Right cardiac atrium (tissue), 5 donors: ENCODE data around the gene S100A1. TPM values are rescaled to one million over a fixed set of nuclear protein-coding genes. Genes with fewer than 3 reads are reported as not detected.

ENCODE experiments used
- ATAC-seq, 2 donors: fragments of 200-7000 bp; cut with Tn5 transposase; one replicate each; pipeline versions ENCODE4 v1.8.0 to v1.9.1; 2020; ENCODE audit warnings: moderate library complexity in 2 of 2, mild to moderate bottlenecking in 1 of 2
- DNase-seq, 3 donors: peaks; one replicate each; pipeline ENCODE4 v3.0.0-alpha.2; 2020
- H3K27ac ChIP-seq: one replicate; pipeline ENCODE4 v1.5.1; 2013; ENCODE audit warnings: mild to moderate bottlenecking, low read length, control low read depth, moderate library complexity
- H3K27me3 ChIP-seq: one replicate; pipeline ENCODE4 v1.6.1; 2013; ENCODE audit not compliant: control insufficient read depth, insufficient read depth
- H3K4me1 ChIP-seq: one replicate; pipeline ENCODE4 v1.6.1; 2013; ENCODE audit warnings: low read length; ENCODE audit not compliant: control insufficient read depth, insufficient read depth
- H3K4me3 ChIP-seq: one replicate; pipeline ENCODE4 v1.5.1; 2013; ENCODE audit warnings: low read length, control low read depth
- H3K9me3 ChIP-seq: one replicate; pipeline ENCODE4 v1.6.1; 2013; ENCODE audit warnings: low read length; ENCODE audit not compliant: control insufficient read depth
- WGBS: extraction: QIAGEN DNeasy Blood & Tissue Kit; methylation state at CpG from one replicate; pipeline ENCODE4 v1.1.7; 2013; 5-methylcytosine and 5-hydroxymethylcytosine counted together
- intact Hi-C, 4 donors: fragments of 100-400 bp; cut with DNase I; formaldehyde crosslinking; loops; one replicate each; pipeline versions ENCODE4 v1.11.0 to v1.14.0; 2022 to 2023
- polyA plus RNA-seq: library from polyadenylated mRNA; stranded (reverse); fragments of 200-250 nt; gene quantifications from one replicate; pipeline ENCODE4 v1.2.3, GENCODE V29; 2013
- total RNA-seq, 4 donors: library from RNA; stranded (reverse); fragmentation: NEBNext Ultra II Directional; extraction: Animal tissue kit (Norgen Biotek cat#: 25700); gene quantifications; one replicate each; pipeline ENCODE4 v1.2.1, GENCODE V29; 2021
- donor health status: healthy with polysubstance abuse.
- donor health status: DM: no; HTN: yes; CAD: no.
- donor health status: DM: no; HTN: no; CAD: no.
- donor health status: DM: no; HTN: yes; CAD: no; lungs with severe emphysema.
- donor health status: DM: yes; HTN: yes; CAD: no.

Gene S100A1
- total and polyA plus RNA-seq, 5 donors = 1,233 to 2,571 (median 1,739) TPM

DNA sequence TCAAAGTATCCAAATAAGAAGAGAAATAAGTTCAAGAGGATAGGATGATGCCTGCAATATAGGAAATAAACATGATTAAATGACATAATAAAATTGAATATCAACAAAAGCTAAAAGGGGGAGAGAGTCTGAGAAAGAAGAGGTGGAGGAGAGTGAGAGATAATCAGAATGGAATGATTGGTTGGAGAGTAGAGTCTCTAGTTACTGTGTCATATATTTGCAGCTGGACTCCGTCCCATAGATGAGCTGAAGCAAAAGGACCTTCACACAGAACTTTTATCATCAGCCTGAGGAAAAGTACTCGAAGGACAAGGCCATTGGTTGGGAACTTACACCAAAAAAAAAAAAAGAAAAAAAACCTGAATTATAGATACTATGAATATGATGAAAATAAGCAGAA lies 39.8 kb upstream of the S100A1 start:
- no peaks in the 10 kb centered on the region for H3K27me3 ChIP-seq
- ATAC-seq (no peak), DNase-seq (no peak)
- no peak overlapping the region for H3K27ac ChIP-seq
- no peaks in the 10 kb centered on the region for H3K9me3 ChIP-seq
- WGBS = 65% methylated on average over 2 of the region's 2 CpGs
- H3K4me1 ChIP-seq = no peaks in the 10 kb centered on the region
- intact Hi-C loops = no loop called here
- no peak overlapping the region for H3K4me3 ChIP-seq

GRCh38 chr1:153592748-153593147 lies 35.5 kb upstream of the S100A1 start:
- no peak overlapping the region for H3K27ac ChIP-seq
- no peaks in the 10 kb centered on the region for H3K27me3 ChIP-seq
- no peaks in the 10 kb centered on the region for H3K4me1 ChIP-seq
- H3K9me3 ChIP-seq = no peaks in the 10 kb centered on the region
- ATAC-seq = no peak
- no peak overlapping the region for H3K4me3 ChIP-seq
- DNase-seq = no peak
- intact Hi-C loops = no loop called here
- 57% methylated on average over 4 of the region's 4 CpGs for WGBS

DNA sequence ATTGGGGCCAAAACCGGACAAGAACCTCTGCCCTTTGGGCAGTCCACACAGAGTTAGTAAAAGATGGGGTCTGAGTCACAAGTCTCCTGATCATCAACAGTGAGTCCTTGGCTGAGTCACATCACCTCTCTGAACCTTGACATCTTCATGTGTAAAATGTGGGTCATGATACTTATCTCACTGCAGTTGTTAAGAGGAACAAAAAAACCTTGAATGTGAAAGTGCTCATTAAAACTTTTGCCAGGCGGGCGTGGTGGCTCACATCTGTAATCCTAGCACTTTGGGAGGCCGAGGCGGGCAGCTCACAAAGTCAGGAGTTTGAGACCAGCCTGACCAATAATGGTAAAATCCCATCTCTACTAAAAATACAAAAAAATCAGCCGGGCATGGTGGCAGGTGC lies 31.0 kb upstream of the S100A1 start:
- ATAC-seq = no peak
- no peak overlapping the region for H3K4me3 ChIP-seq
- 91% methylated on average over 6 of the region's 6 CpGs for WGBS
- no peaks in the 10 kb centered on the region for H3K4me1 ChIP-seq
- no peak overlapping the region for H3K27ac ChIP-seq
- no peaks in the 10 kb centered on the region for H3K27me3 ChIP-seq
- H3K9me3 ChIP-seq = no peaks in the 10 kb centered on the region
- intact Hi-C loops = no loop called here
- DNase-seq = no peak

DNA sequence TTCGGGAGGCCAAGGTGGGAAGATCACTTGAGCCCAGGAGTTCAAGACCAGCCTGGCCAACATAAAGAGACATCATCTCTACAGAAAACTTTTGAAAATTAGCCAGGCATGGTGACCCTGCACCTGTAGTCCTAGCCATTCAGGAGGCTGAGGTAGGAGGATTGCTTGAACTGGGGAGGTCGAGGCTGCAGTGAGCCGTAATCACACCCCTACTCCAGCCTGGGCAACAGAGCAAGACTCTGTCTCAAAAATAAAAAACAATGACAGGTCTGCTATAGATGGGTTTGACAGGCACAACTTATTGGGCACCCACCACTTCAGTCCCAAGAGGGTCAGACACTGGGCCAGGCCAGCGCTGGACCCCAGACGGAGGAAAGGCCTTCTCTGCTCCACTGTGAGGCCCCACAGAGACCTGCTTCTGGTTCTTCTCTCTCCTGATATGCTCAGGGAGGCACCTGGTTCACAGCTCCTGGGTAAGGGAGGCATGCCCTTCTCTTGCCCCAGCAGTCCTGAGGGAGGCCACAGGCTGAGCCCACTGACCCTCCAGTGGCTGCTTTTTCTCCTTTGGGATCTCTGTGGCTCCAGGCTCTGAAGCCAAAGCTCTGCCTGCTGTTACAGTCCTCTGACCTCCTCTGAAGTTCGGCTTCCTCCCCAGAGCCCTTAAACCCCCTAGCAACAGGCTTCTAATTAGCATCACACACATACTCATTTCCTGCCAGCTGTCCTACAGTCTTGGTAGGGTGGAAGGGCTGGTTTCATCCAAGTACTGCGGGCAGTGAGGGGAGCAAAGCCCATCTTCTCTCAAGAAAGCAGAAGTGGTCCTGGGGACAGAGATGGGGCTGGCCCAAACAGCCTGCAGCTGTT lies 29.7 kb upstream of the S100A1 start:
- Histone ChIP-seq H3K27me3 (no peaks in the 10 kb centered on the region), H3K9me3 (no peaks in the 10 kb centered on the region), H3K27ac (no peak overlapping the region), H3K4me3 (no peak overlapping the region), H3K4me1 (no peaks in the 10 kb centered on the region)
- ATAC-seq (peak; percentile 29 to 53), DNase-seq (no peak)
- intact Hi-C loops = no loop called here
- 67% methylated on average over 7 of the region's 7 CpGs for WGBS

- H3K4me1 ChIP-seq = no peaks in the 10 kb centered on the region
- DNase-seq = no peak
Observed at GRCh38 chr1:153599847-153600246, 28.4 kb upstream of the S100A1 start.

GRCh38 chr1:153602749-153603148 lies 25.5 kb upstream of the S100A1 start:
- intact Hi-C loops = no loop called here
- Histone ChIP-seq H3K27me3 (no peaks in the 10 kb centered on the region), H3K27ac (no peak overlapping the region), H3K4me1 (no peaks in the 10 kb centered on the region), H3K9me3 (no peaks in the 10 kb centered on the region), H3K4me3 (no peak overlapping the region)
- no peak for DNase-seq
- WGBS = 92% methylated on average over 6 of the region's 6 CpGs
- no peak for ATAC-seq

More at GRCh38 chr1:153599847-153600246, 28.4 kb upstream of the S100A1 start:
- Histone ChIP-seq H3K4me3 (no peak overlapping the region), H3K27me3 (no peaks in the 10 kb centered on the region), H3K9me3 (no peaks in the 10 kb centered on the region), H3K27ac (no peak overlapping the region)
- intact Hi-C loops = no loop called here
- 91% methylated on average over 7 of the region's 7 CpGs for WGBS
- no peak for ATAC-seq

GRCh38 chr1:153606194-153606593 lies 22.0 kb upstream of the S100A1 start:
- H3K4me1 ChIP-seq = peaks cover 12% of the 10 kb centered on the region
- ATAC-seq = no peak
- intact Hi-C loops = no loop called here
- no peak overlapping the region for H3K27ac ChIP-seq
- H3K9me3 ChIP-seq = no peaks in the 10 kb centered on the region
- H3K4me3 ChIP-seq = no peak overlapping the region
- WGBS = 93% methylated on average over 11 of the region's 11 CpGs
- no peaks in the 10 kb centered on the region for H3K27me3 ChIP-seq
- DNase-seq = no peak

DNA sequence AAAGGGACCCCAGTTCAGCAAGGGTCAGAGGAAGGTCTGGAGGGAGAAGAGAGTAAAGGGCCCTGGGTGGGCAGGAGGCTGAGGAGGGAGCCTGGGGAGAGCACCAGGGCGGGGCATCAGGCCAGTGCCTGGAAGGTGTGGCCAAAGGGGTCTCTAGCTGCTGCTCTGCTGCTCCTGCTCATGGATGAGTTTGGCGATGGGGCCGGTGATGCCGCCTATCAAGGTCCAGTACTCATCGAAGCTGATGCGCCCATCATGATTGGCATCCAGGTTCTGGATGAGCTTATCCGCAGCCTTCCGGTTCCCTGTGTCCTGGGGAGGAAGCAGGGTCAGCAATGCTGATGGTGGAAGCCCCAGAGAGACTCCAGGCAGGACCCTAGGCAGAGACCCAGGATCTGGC lies 20.9 kb upstream of the S100A1 start:
- no peak for ATAC-seq
- peaks cover 12% of the 10 kb centered on the region for H3K4me1 ChIP-seq
- 83% methylated on average over 8 of the region's 8 CpGs for WGBS

GRCh38 chr1:153608089-153608682 lies 20.0 kb upstream of the S100A1 start:
- Histone ChIP-seq H3K4me1 (peaks cover 12% of the 10 kb centered on the region), H3K4me3 (peak overlapping the region; percentile 30), H3K27ac (peak overlapping the region; percentile 77), H3K9me3 (no peaks in the 10 kb centered on the region), H3K27me3 (no peaks in the 10 kb centered on the region)
- ATAC-seq (peak in 1 of 2 donors; percentile 5), DNase-seq (no peak)
- intact Hi-C loops = no loop called here
- WGBS = 70% methylated on average over 7 of the region's 7 CpGs

More for the DNA sequence above, 20.9 kb upstream of the S100A1 start:
- H3K27me3 ChIP-seq = no peaks in the 10 kb centered on the region
- no peak for DNase-seq
- intact Hi-C loops = no loop called here
- H3K4me3 ChIP-seq = no peak overlapping the region
- no peaks in the 10 kb centered on the region for H3K9me3 ChIP-seq
- H3K27ac ChIP-seq = peak overlapping the region; percentile 77

GRCh38 chr1:153608742-153609584 lies 19.3 kb upstream of the S100A1 start:
- peak overlapping the region; percentile 30 for H3K4me3 ChIP-seq
- H3K4me1 ChIP-seq = peaks cover 12% of the 10 kb centered on the region
- DNase-seq (peak; percentile 85 to 90 (median 89)), ATAC-seq (peak; percentile 75 to 90)
- H3K27me3 ChIP-seq = no peaks in the 10 kb centered on the region
- peak overlapping the region; percentile 83 for H3K27ac ChIP-seq
- intact Hi-C loops = no loop called here
- H3K9me3 ChIP-seq = no peaks in the 10 kb centered on the region
- WGBS = 39% methylated on average over 19 of the region's 19 CpGs

GRCh38 chr1:153609585-153609907 lies 18.7 kb upstream of the S100A1 start:
- peaks cover 12% of the 10 kb centered on the region for H3K4me1 ChIP-seq
- no peak for DNase-seq
- no peaks in the 10 kb centered on the region for H3K9me3 ChIP-seq
- no peak for ATAC-seq
- intact Hi-C loops = no loop called here
- H3K27me3 ChIP-seq = no peaks in the 10 kb centered on the region
- H3K4me3 ChIP-seq = no peak overlapping the region
- 45% methylated on average over 6 of the region's 6 CpGs for WGBS
- peak overlapping the region; percentile 83 for H3K27ac ChIP-seq
